ENCODE results near the gene AP2A2. TPM values are rescaled to one million over a fixed set of nuclear protein-coding genes. Genes with fewer than 3 reads are reported as not detected.

AP2A2 gene
- total RNA-seq, 1 donor, result 50.7 TPM

GRCh38 chr11:923691-924405 lies 1.8 kb upstream of the AP2A2 start:
- Histone ChIP-seq H4K20me1 (ENCODE audit: insufficient read depth, low read length) (peaks cover 17% of the 10 kb centered on the region), H3K27me3 (ENCODE audit: insufficient read depth, low read length) (no peaks in the 10 kb centered on the region), H3K36me3 (ENCODE audit: insufficient read depth, low read length) (peaks cover 7% of the 10 kb centered on the region), H3K79me2 (ENCODE audit: insufficient read depth, low read length) (peaks cover 26% of the 10 kb centered on the region), H3K27ac (ENCODE audit: low read depth, low read length) (no peak overlapping the region), H3K4me1 (ENCODE audit: insufficient read depth, low read length) (peaks cover 8% of the 10 kb centered on the region), H3K4me3 (ENCODE audit: insufficient read depth, low read length) (no peak overlapping the region), H2AFZ (ENCODE audit: low read length) (peak overlapping the region; percentile 14), H3K9me3 (ENCODE audit: low read depth, low read length) (no peaks in the 10 kb centered on the region), H3K4me2 (ENCODE audit: insufficient read depth, low read length) (no peak overlapping the region)
- DNase-seq (ENCODE audit: insufficient read length, low spot score, missing footprints), result peak; percentile 91
- TF ChIP-seq CTCF (IDR thresholded peaks at IDR 0.05; ENCODE audit: extremely low read depth, low read depth, low read length), result no peak

GRCh38 chr11:924406-925157 lies 1.1 kb upstream of the AP2A2 start:
- Histone ChIP-seq H4K20me1 (ENCODE audit: insufficient read depth, low read length) (peaks cover 24% of the 10 kb centered on the region), H3K27me3 (ENCODE audit: insufficient read depth, low read length) (no peaks in the 10 kb centered on the region), H2AFZ (ENCODE audit: low read length) (peak overlapping the region; percentile 14), H3K4me3 (ENCODE audit: insufficient read depth, low read length) (no peak overlapping the region), H3K79me2 (ENCODE audit: insufficient read depth, low read length) (peaks cover 34% of the 10 kb centered on the region), H3K4me2 (ENCODE audit: insufficient read depth, low read length) (no peak overlapping the region), H3K27ac (ENCODE audit: low read depth, low read length) (no peak overlapping the region), H3K9me3 (ENCODE audit: low read depth, low read length) (no peaks in the 10 kb centered on the region), H3K4me1 (ENCODE audit: insufficient read depth, low read length) (peaks cover 8% of the 10 kb centered on the region), H3K36me3 (ENCODE audit: insufficient read depth, low read length) (peaks cover 14% of the 10 kb centered on the region)
- TF ChIP-seq CTCF (IDR thresholded peaks at IDR 0.05; ENCODE audit: extremely low read depth, low read depth, low read length), result no peak
- DNase-seq (ENCODE audit: insufficient read length, low spot score, missing footprints), result peak; percentile 47

- H3K4me2 ChIP-seq (ENCODE audit: insufficient read depth, low read length), result no peak overlapping the region
- DNase-seq (ENCODE audit: insufficient read length, low spot score, missing footprints), result no peak
- H3K4me3 ChIP-seq (ENCODE audit: insufficient read depth, low read length), result peak overlapping the region; percentile 85
- H3K36me3 ChIP-seq (ENCODE audit: insufficient read depth, low read length), result peaks cover 14% of the 10 kb centered on the region
- peaks cover 28% of the 10 kb centered on the region for H4K20me1 ChIP-seq (ENCODE audit: insufficient read depth, low read length)
- no peaks in the 10 kb centered on the region for H3K9me3 ChIP-seq (ENCODE audit: low read depth, low read length)
- TF ChIP-seq CTCF (IDR thresholded peaks at IDR 0.05; ENCODE audit: extremely low read depth, low read depth, low read length), result no peak
- no peak overlapping the region for H3K27ac ChIP-seq (ENCODE audit: low read depth, low read length)
- H2AFZ ChIP-seq (ENCODE audit: low read length), result peak overlapping the region; percentile 51
- peaks cover 39% of the 10 kb centered on the region for H3K79me2 ChIP-seq (ENCODE audit: insufficient read depth, low read length)
- no peaks in the 10 kb centered on the region for H3K27me3 ChIP-seq (ENCODE audit: insufficient read depth, low read length)
- peaks cover 8% of the 10 kb centered on the region for H3K4me1 ChIP-seq (ENCODE audit: insufficient read depth, low read length)
Measured at GRCh38 chr11:925158-925495, 543 bp upstream of the AP2A2 start.

GRCh38 chr11:926341-926916 lies 759 bp downstream of the AP2A2 start:
- no peak for TF ChIP-seq CTCF (IDR thresholded peaks at IDR 0.05; ENCODE audit: extremely low read depth, low read depth, low read length)
- DNase-seq (ENCODE audit: insufficient read length, low spot score, missing footprints), result peak; percentile 97

More at GRCh38 chr11:926341-926916, 759 bp downstream of the AP2A2 start:
- Histone ChIP-seq H3K36me3 (ENCODE audit: insufficient read depth, low read length) (peaks cover 14% of the 10 kb centered on the region), H2AFZ (ENCODE audit: low read length) (no peak overlapping the region), H4K20me1 (ENCODE audit: insufficient read depth, low read length) (peaks cover 38% of the 10 kb centered on the region), H3K9me3 (ENCODE audit: low read depth, low read length) (no peaks in the 10 kb centered on the region), H3K27me3 (ENCODE audit: insufficient read depth, low read length) (no peaks in the 10 kb centered on the region), H3K79me2 (ENCODE audit: insufficient read depth, low read length) (peaks cover 50% of the 10 kb centered on the region), H3K27ac (ENCODE audit: low read depth, low read length) (peak overlapping the region; percentile 79), H3K4me1 (ENCODE audit: insufficient read depth, low read length) (peaks cover 8% of the 10 kb centered on the region), H3K4me3 (ENCODE audit: insufficient read depth, low read length) (peak overlapping the region; percentile 85), H3K4me2 (ENCODE audit: insufficient read depth, low read length) (peak overlapping the region; percentile 90)
